MCF 10A (cell line): ENCODE data around the gene POLR1C. TPM values are rescaled to one million over a fixed set of nuclear protein-coding genes. Genes with fewer than 3 reads are reported as not detected.

ENCODE experiments used
- BruUV-seq: library from RNA; stranded (reverse); fragments of 400-500 nt; replicated peaks from 2 replicates; lab custom pipeline; 2021; lab: Mats Ljungman, UMichigan
- CTCF ChIA-PET: fragments of 300-600 bp; sonication (Branson Sonifier 250); formaldehyde crosslinking; extraction: SDS; loops from one replicate; lab custom pipeline; 2021; ENCODE audit warnings: antibody characterized with exemption, inconsistent platforms; lab: Yijun Ruan, JAX
- POLR2A ChIA-PET: fragments of 300-600, 350-650 bp; sonication (Branson Sonifier 250); formaldehyde crosslinking; extraction: SDS; loops from one replicate; lab custom pipeline; 2020; ENCODE audit warnings: antibody characterized with exemption, inconsistent platforms; lab: Yijun Ruan, JAX
- DNase-seq: peaks from one replicate; pipeline ENCODE4 v3.0.0-alpha.2; 2018; ENCODE audit not compliant: unreplicated experiment
- H3K27ac Mint-ChIP-seq: one replicate; pipeline ENCODE4 v1.8.0; 2022; ENCODE audit warnings: mild to moderate bottlenecking, low read depth, mixed read lengths; ENCODE audit not compliant: unreplicated experiment
- H3K27me3 Mint-ChIP-seq: one replicate; pipeline ENCODE4 v1.8.0; 2022; ENCODE audit warnings: mixed read lengths; ENCODE audit not compliant: insufficient read depth, unreplicated experiment
- H3K36me3 Mint-ChIP-seq: one replicate; pipeline ENCODE4 v1.8.0; 2022; ENCODE audit warnings: mild to moderate bottlenecking, moderate library complexity, mixed read lengths; ENCODE audit not compliant: insufficient read depth, unreplicated experiment
- H3K4me1 Mint-ChIP-seq: one replicate; pipeline ENCODE4 v1.8.0; 2022; ENCODE audit warnings: mixed read lengths; ENCODE audit not compliant: insufficient read depth, unreplicated experiment
- H3K4me3 Mint-ChIP-seq: one replicate; pipeline ENCODE4 v1.8.0; 2022; ENCODE audit warnings: mild to moderate bottlenecking, moderate library complexity, mixed read lengths; ENCODE audit not compliant: unreplicated experiment
- H3K9me3 Mint-ChIP-seq: one replicate; pipeline ENCODE4 v1.8.0; 2022; ENCODE audit warnings: mixed read lengths; ENCODE audit not compliant: unreplicated experiment
- CTCF ChIP-seq: fragments of 200-600 bp; IDR thresholded peaks from one replicate; pipeline ENCODE4 v1.8.0; 2022; ENCODE audit warnings: antibody characterized with exemption, mild to moderate bottlenecking; ENCODE audit not compliant: unreplicated experiment
- intact Hi-C: fragments of 100-400 bp; cut with micrococcal nuclease; formaldehyde crosslinking; loops from 2 replicates; pipeline ENCODE4 v1.14.1; 2022
- total RNA-seq: library from RNA; stranded (reverse); gene quantifications from 2 replicates; pipeline ENCODE4 v1.2.3, GENCODE V29; 2022

The POLR1C gene
- total RNA-seq, 1 experiment from 2014 or later = 63.6 TPM

GRCh38 chr6:43517505-43518357 lies 842 bp downstream of the POLR1C start:
- DNase-seq = peak; percentile 24
- Mint-ChIP-seq H3K4me1 (peaks cover 13% of the 10 kb centered on the region), H3K27ac (no peak overlapping the region), H3K9me3 (no peaks in the 10 kb centered on the region), H3K4me3 (no peak overlapping the region), H3K27me3 (no peaks in the 10 kb centered on the region), H3K36me3 (peaks cover 20% of the 10 kb centered on the region)
- no peak for TF ChIP-seq CTCF
- no TSS peak for BruUV-seq
- CTCF ChIA-PET = interaction anchor here (0.7 to 2.5 kb wide), 5 partner anchors 11 to 588 kb away, joined by 4 to 8 read pairs (median 4); partner anchors contain the start of gene CNPY3
- POLR2A ChIA-PET = interaction anchor here (0.7 to 3.8 kb wide), 26 partner anchors 8 to 772 kb away, joined by 3 to 27 read pairs (median 6); partner anchors contain the start of genes ABCC10, DLK2, DNPH1 and GTPBP2
- intact Hi-C loops = loop anchor here (5.0 kb wide), 1 partner anchor 345 kb away; the partner anchor contains the start of gene SRF

GRCh38 chr6:43520097-43520496 lies 3.2 kb downstream of the POLR1C start:
- ChIA-PET POLR2A (interaction anchor here (1.4 kb wide), 1 partner anchor 10 kb away, joined by 4 read pairs; the partner anchor contains the start of gene LRRC73), CTCF (interaction anchor here (0.9 kb wide), 1 partner anchor 16 kb away, joined by 4 read pairs; no protein-coding TSS in a partner anchor)
- Mint-ChIP-seq H3K9me3 (no peaks in the 10 kb centered on the region), H3K4me1 (peaks cover 16% of the 10 kb centered on the region), H3K27ac (no peak overlapping the region), H3K4me3 (no peak overlapping the region), H3K36me3 (peaks cover under 1% of the 10 kb centered on the region), H3K27me3 (no peaks in the 10 kb centered on the region)
- no peak for DNase-seq
- intact Hi-C loops = no loop called here
- no peak for TF ChIP-seq CTCF
- BruUV-seq = TSS peak; percentile 0

- no peak overlapping the region for H3K27ac Mint-ChIP-seq
- H3K36me3 Mint-ChIP-seq = no peaks in the 10 kb centered on the region
- no peaks in the 10 kb centered on the region for H3K27me3 Mint-ChIP-seq
- intact Hi-C loops = no loop called here
- no peaks in the 10 kb centered on the region for H3K9me3 Mint-ChIP-seq
- ChIA-PET POLR2A (interaction anchor here (0.7 to 1.6 kb wide), 2 partner anchors 12 to 94 kb away, joined by 3 read pairs; partner anchors contain the start of genes ABCC10 and LRRC73), CTCF (no interaction called here)
- no peak overlapping the region for H3K4me3 Mint-ChIP-seq
- no peak for DNase-seq
- H3K4me1 Mint-ChIP-seq = peaks cover 5% of the 10 kb centered on the region
- TF ChIP-seq CTCF = no peak
- no TSS peak for BruUV-seq
These were observed 4.9 kb downstream of the POLR1C start for GRCh38 chr6:43521836-43522235.

GRCh38 chr6:43522547-43523261 lies 5.8 kb downstream of the POLR1C start:
- BruUV-seq = TSS peak; percentile 25
- CTCF ChIA-PET = no interaction called here

More at GRCh38 chr6:43522547-43523261, 5.8 kb downstream of the POLR1C start:
- POLR2A ChIA-PET = interaction anchor here (0.7 to 1.6 kb wide), 2 partner anchors 12 to 95 kb away, joined by 3 read pairs; partner anchors contain the start of genes ABCC10 and LRRC73
- Mint-ChIP-seq H3K27ac (no peak overlapping the region), H3K36me3 (no peaks in the 10 kb centered on the region), H3K4me3 (no peak overlapping the region), H3K9me3 (no peaks in the 10 kb centered on the region), H3K27me3 (no peaks in the 10 kb centered on the region), H3K4me1 (peaks cover 5% of the 10 kb centered on the region)
- DNase-seq = no peak
- no peak for TF ChIP-seq CTCF
- intact Hi-C loops = no loop called here
